Activated CD8-positive, alpha-beta memory T cell treated with anti-CD3 and anti-CD28 coated beads for 36 hours (primary cell): ENCODE data around the gene CEP170B. TPM values are rescaled to one million over a fixed set of nuclear protein-coding genes. Genes with fewer than 3 reads are reported as not detected.

Source experiments
- CTCF ChIA-PET: fragments of 350-600 bp; sonication (Branson Sonifier 250); formaldehyde crosslinking; loops from one replicate; lab custom pipeline; 2021; ENCODE audit warnings: antibody characterized with exemption; lab: Charles Lee
- POLR2A ChIA-PET: fragments of 350-600 bp; sonication (Branson Sonifier 250); formaldehyde crosslinking; loops from one replicate; lab custom pipeline; 2021; ENCODE audit warnings: antibody characterized with exemption; lab: Charles Lee
- total RNA-seq, 2 experiments: library from RNA; stranded (reverse); gene quantifications; one replicate each; pipeline ENCODE4 v1.2.3, GENCODE V29; 2021

CEP170B gene
- total RNA-seq, 2 experiments from 2014 or later, result 7.7 to 7.8 TPM

GRCh38 chr14:104863131-104863862 lies 1.8 kb upstream of the CEP170B start:
- POLR2A ChIA-PET, result no interaction called here
- CTCF ChIA-PET, result interaction anchor here (1.6 kb wide), 1 partner anchor 37 kb away, joined by 5 read pairs; no protein-coding TSS in a partner anchor

GRCh38 chr14:104863923-104864266 lies 1.2 kb upstream of the CEP170B start:
- ChIA-PET POLR2A (no interaction called here), CTCF (interaction anchor here (1.6 kb wide), 1 partner anchor 38 kb away, joined by 5 read pairs; no protein-coding TSS in a partner anchor)

- POLR2A ChIA-PET, result interaction anchor here (0.6 kb wide), 1 partner anchor 96 kb away, joined by 4 read pairs; no protein-coding TSS in a partner anchor
- CTCF ChIA-PET, result interaction anchor here (0.6 to 1.6 kb wide), 2 partner anchors 39 to 475 kb away, joined by 3 to 5 read pairs; no protein-coding TSS in a partner anchor
Measured at GRCh38 chr14:104864267-104865080, 594 bp upstream of the CEP170B start.

GRCh38 chr14:104865631-104866441 lies 768 bp downstream of the CEP170B start:
- CTCF ChIA-PET, result no interaction called here

GRCh38 chr14:104866451-104867370 lies 1.6 kb downstream of the CEP170B start:
- CTCF ChIA-PET, result no interaction called here
- POLR2A ChIA-PET, result no interaction called here

More at GRCh38 chr14:104865631-104866441, 768 bp downstream of the CEP170B start:
- POLR2A ChIA-PET, result no interaction called here

GRCh38 chr14:104867371-104868059 lies 2.4 kb downstream of the CEP170B start:
- POLR2A ChIA-PET, result no interaction called here
- CTCF ChIA-PET, result no interaction called here

GRCh38 chr14:104868060-104868740 lies 3.1 kb downstream of the CEP170B start:
- CTCF ChIA-PET, result no interaction called here
- POLR2A ChIA-PET, result no interaction called here

- CTCF ChIA-PET, result interaction anchor here (0.9 to 1.0 kb wide), 2 partner anchors 43 to 100 kb away, joined by 3 to 4 read pairs; no protein-coding TSS in a partner anchor
Measured at GRCh38 chr14:104868811-104869572, 3.9 kb downstream of the CEP170B start.

GRCh38 chr14:104869669-104870367 lies 4.8 kb downstream of the CEP170B start:
- POLR2A ChIA-PET, result no interaction called here
- CTCF ChIA-PET, result interaction anchor here (0.9 to 1.0 kb wide), 3 partner anchors 42 to 101 kb away, joined by 3 to 4 read pairs (median 3); no protein-coding TSS in a partner anchor

More at GRCh38 chr14:104868811-104869572, 3.9 kb downstream of the CEP170B start:
- POLR2A ChIA-PET, result no interaction called here

- POLR2A ChIA-PET, result no interaction called here
- CTCF ChIA-PET, result interaction anchor here (1.0 kb wide), 1 partner anchor 43 kb away, joined by 3 read pairs; no protein-coding TSS in a partner anchor
Measured at GRCh38 chr14:104870368-104871144, 5.5 kb downstream of the CEP170B start.

- CTCF ChIA-PET, result no interaction called here
- POLR2A ChIA-PET, result no interaction called here
Measured at GRCh38 chr14:104871145-104871655, 6.1 kb downstream of the CEP170B start.

- ChIA-PET CTCF (no interaction called here), POLR2A (no interaction called here)
Measured at GRCh38 chr14:104871656-104872468, 6.8 kb downstream of the CEP170B start.

GRCh38 chr14:104872469-104873341 lies 7.6 kb downstream of the CEP170B start:
- ChIA-PET POLR2A (no interaction called here), CTCF (no interaction called here)
